ENCODE results near the gene MACROH2A1.
A peak's percentile ranks its signal among the peaks of the same experiment; 100 is the strongest.

The MACROH2A1 gene

GRCh38 chr5:135446206-135446605 is 47.2 kb upstream of the MACROH2A1 start:
- no peak for TF ChIP-seq CTCF (IDR thresholded peaks at IDR 0.05; ENCODE audit: poor library complexity, severe bottlenecking)
- H3K4me3 ChIP-seq (ENCODE audit: severe bottlenecking): no peak overlapping the region
- no peaks in the 10 kb centered on the region for H3K36me3 ChIP-seq (ENCODE audit: low read depth)
- ATAC-seq (ENCODE audit: low read depth) (no peak), DNase-seq (ENCODE audit: low spot score) (no peak)
- H3K9me3 ChIP-seq (ENCODE audit: severe bottlenecking): no peaks in the 10 kb centered on the region
- no peak overlapping the region for H3K27ac ChIP-seq (ENCODE audit: poor library complexity, severe bottlenecking)
- no peaks in the 10 kb centered on the region for H3K27me3 ChIP-seq (ENCODE audit: insufficient read depth, poor library complexity, severe bottlenecking)
- no peaks in the 10 kb centered on the region for H3K4me1 ChIP-seq (ENCODE audit: insufficient read depth, poor library complexity, severe bottlenecking)

DNA sequence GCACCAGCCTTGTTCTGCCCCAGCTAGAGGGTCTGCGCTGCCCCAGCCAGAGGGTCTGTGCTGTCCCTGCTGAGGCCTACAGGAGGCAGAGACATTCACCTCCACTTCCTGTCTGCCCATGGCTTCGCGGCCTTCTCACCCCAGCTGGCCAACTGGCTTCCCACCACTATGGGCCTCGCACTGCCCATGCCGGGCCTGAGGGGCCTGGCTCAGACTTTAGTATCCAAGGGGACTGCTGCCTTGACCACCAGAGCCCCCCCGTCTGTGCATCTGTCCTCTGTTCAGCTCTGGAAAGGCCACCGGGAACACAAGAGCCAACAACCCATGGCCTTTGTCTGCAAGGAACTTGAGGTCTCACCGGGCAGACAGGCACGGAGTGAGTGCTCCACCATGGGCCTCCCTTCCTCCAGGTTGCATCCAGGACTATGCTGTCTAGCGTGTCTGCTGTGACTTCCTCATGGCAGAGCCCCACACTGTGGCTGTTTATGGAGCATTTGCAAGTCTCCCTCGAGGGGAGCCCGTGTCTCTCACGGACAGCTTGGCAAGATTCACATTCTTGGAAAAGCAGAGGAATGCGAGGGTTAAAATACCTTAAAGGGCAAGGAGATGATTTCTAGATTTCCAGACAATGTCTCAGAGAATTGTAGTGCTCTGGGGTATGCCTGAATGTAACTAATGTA is 46.4 kb upstream of the MACROH2A1 start:
- TF ChIP-seq CTCF (IDR thresholded peaks at IDR 0.05; ENCODE audit: poor library complexity, severe bottlenecking): no peak
- Histone ChIP-seq H3K4me1 (ENCODE audit: insufficient read depth, poor library complexity, severe bottlenecking) (no peaks in the 10 kb centered on the region), H3K9me3 (ENCODE audit: severe bottlenecking) (no peaks in the 10 kb centered on the region), H3K4me3 (ENCODE audit: severe bottlenecking) (no peak overlapping the region), H3K27me3 (ENCODE audit: insufficient read depth, poor library complexity, severe bottlenecking) (no peaks in the 10 kb centered on the region), H3K27ac (ENCODE audit: poor library complexity, severe bottlenecking) (no peak overlapping the region), H3K36me3 (ENCODE audit: low read depth) (no peaks in the 10 kb centered on the region)
- ATAC-seq (ENCODE audit: low read depth): no peak
- DNase-seq (ENCODE audit: low spot score): peak; percentile 62

GRCh38 chr5:135444881-135445280 is 45.9 kb upstream of the MACROH2A1 start:
- TF ChIP-seq CTCF (IDR thresholded peaks at IDR 0.05; ENCODE audit: poor library complexity, severe bottlenecking): no peak
- Histone ChIP-seq H3K27ac (ENCODE audit: poor library complexity, severe bottlenecking) (no peak overlapping the region), H3K4me1 (ENCODE audit: insufficient read depth, poor library complexity, severe bottlenecking) (no peaks in the 10 kb centered on the region), H3K36me3 (ENCODE audit: low read depth) (no peaks in the 10 kb centered on the region), H3K9me3 (ENCODE audit: severe bottlenecking) (no peaks in the 10 kb centered on the region), H3K27me3 (ENCODE audit: insufficient read depth, poor library complexity, severe bottlenecking) (no peaks in the 10 kb centered on the region), H3K4me3 (ENCODE audit: severe bottlenecking) (no peak overlapping the region)
- DNase-seq (ENCODE audit: low spot score) (peak; percentile 52), ATAC-seq (ENCODE audit: low read depth) (no peak)

- H3K27ac ChIP-seq (ENCODE audit: poor library complexity, severe bottlenecking): no peak overlapping the region
- H3K27me3 ChIP-seq (ENCODE audit: insufficient read depth, poor library complexity, severe bottlenecking): no peaks in the 10 kb centered on the region
- DNase-seq (ENCODE audit: low spot score): peak; percentile 57
- no peak for TF ChIP-seq CTCF (IDR thresholded peaks at IDR 0.05; ENCODE audit: poor library complexity, severe bottlenecking)
- no peaks in the 10 kb centered on the region for H3K4me1 ChIP-seq (ENCODE audit: insufficient read depth, poor library complexity, severe bottlenecking)
- no peaks in the 10 kb centered on the region for H3K9me3 ChIP-seq (ENCODE audit: severe bottlenecking)
- no peak for ATAC-seq (ENCODE audit: low read depth)
- H3K4me3 ChIP-seq (ENCODE audit: severe bottlenecking): no peak overlapping the region
- no peaks in the 10 kb centered on the region for H3K36me3 ChIP-seq (ENCODE audit: low read depth)
Measured at GRCh38 chr5:135444360-135444759, 45.3 kb upstream of the MACROH2A1 start.

DNA sequence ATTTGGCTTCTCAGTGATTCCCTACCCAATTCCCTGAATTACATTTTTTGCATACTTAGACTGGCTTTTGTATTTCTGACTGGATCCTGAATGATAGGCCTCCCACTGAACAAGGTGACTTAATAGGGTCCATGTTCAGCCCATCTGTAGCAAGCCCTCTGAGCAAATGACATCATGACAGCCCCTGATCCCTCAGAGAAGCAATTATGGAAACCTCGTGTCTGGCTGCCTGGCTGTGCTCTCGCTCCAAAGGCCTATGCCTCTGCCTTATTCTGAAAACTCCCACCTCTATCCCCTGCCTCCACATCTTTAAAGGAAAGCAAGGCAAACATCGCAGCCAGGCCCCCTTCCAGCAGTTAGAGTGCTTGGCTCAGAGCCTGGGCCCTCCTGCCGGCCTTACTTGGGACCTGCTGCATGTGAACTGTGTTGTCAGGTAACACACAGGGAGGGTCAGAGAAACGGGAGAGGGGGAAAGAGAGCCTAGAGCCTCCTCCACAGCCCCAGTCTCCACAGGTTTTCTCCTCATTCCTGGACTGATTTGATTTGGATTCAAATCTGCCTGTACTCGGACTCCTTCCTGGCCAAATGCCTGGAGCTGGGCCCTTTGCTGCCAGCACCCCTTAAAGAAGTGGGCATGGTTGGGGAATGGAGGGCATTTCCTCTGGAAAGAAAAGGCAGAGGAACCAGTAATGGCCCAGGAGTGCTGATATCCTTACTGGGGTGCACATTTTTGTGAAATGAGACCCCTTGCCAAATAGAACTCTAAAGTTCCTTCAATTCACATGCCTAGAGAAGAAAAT is 44.3 kb upstream of the MACROH2A1 start:
- Histone ChIP-seq H3K36me3 (ENCODE audit: low read depth) (no peaks in the 10 kb centered on the region), H3K9me3 (ENCODE audit: severe bottlenecking) (no peaks in the 10 kb centered on the region), H3K4me3 (ENCODE audit: severe bottlenecking) (no peak overlapping the region), H3K27ac (ENCODE audit: poor library complexity, severe bottlenecking) (no peak overlapping the region), H3K27me3 (ENCODE audit: insufficient read depth, poor library complexity, severe bottlenecking) (no peaks in the 10 kb centered on the region), H3K4me1 (ENCODE audit: insufficient read depth, poor library complexity, severe bottlenecking) (peaks cover 3% of the 10 kb centered on the region)
- TF ChIP-seq CTCF (IDR thresholded peaks at IDR 0.05; ENCODE audit: poor library complexity, severe bottlenecking): no peak
- DNase-seq (ENCODE audit: low spot score) (no peak), ATAC-seq (ENCODE audit: low read depth) (no peak)

All from RWPE2 (cell line).